K562 (cell line): ENCODE measurements around the gene TRIP6. TPM values are rescaled to one million over a fixed set of nuclear protein-coding genes. Genes with fewer than 3 reads are reported as not detected.
A peak's percentile ranks its signal among the peaks of the same experiment; 100 is the strongest.

Source experiments
- CBFB ChIP-seq: sonication (generic); formaldehyde crosslinking; IDR thresholded peaks from 2 replicates; pipeline ENCODE4 v1.4.0; 2020; ENCODE audit warnings: mild to moderate bottlenecking, missing genetic modification reagents
- CBX8 ChIP-seq: fragments of 200-600 bp; sonication (generic); IDR thresholded peaks from 2 replicates; pipeline ENCODE4 v1.6.1; 2012; ENCODE audit warnings: borderline replicate concordance, mixed run types, low read depth, mild to moderate bottlenecking, moderate library complexity, mixed read lengths, low read length, control low read depth, inconsistent platforms; ENCODE audit not compliant: poor library complexity, severe bottlenecking; ENCODE audit errors: extremely low read depth
- CREBBP ChIP-seq: IDR thresholded peaks from one replicate; pipeline ENCODE4 v1.6.1; 2012; ENCODE audit warnings: low read depth, mild to moderate bottlenecking, control low read depth, inconsistent platforms, low read length
- DPF2 ChIP-seq: fragments of 450-650 bp; IDR thresholded peaks from 2 replicates; pipeline ENCODE4 v1.6.1; 2016
- FIP1L1 ChIP-seq: fragments of 200-400 bp; formaldehyde crosslinking; IDR thresholded peaks from 2 replicates; pipeline ENCODE4 v1.6.1; 2018; ENCODE audit warnings: mild to moderate bottlenecking, low read depth, low read length; ENCODE audit not compliant: poor library complexity, severe bottlenecking
- FOXA1 ChIP-seq: fragments of 450-650 bp; IDR thresholded peaks from 2 replicates; pipeline ENCODE4 v1.6.1; 2016; ENCODE audit warnings: mild to moderate bottlenecking, borderline replicate concordance
- GABPB2 ChIP-seq: fragments of 250-450 bp; sonication (Bioruptor Pico); conservative IDR thresholded peaks from 2 replicates; pipeline ENCODE4 v1.5.1; 2021; ENCODE audit warnings: mild to moderate bottlenecking
- KAT7 ChIP-seq: sonication (generic); formaldehyde crosslinking; IDR thresholded peaks from 2 replicates; pipeline ENCODE4 v1.8.0; 2022; ENCODE audit warnings: missing genetic modification reagents, mild to moderate bottlenecking, borderline replicate concordance
- KDM1A ChIP-seq, 2 experiments: fragments of 450-650 bp; IDR thresholded peaks; 2 replicates each; pipeline ENCODE4 v1.6.1; 2016; ENCODE audit warnings: mild to moderate bottlenecking in 2 of 2
- MAFF ChIP-seq: IDR thresholded peaks from 2 replicates; pipeline ENCODE4 v1.6.1; 2012; ENCODE audit warnings: low read length, improper control_type of control experiment
- MEF2A ChIP-seq: IDR thresholded peaks from 2 replicates; pipeline ENCODE4 v1.6.1; 2011; ENCODE audit warnings: low read depth, mild to moderate bottlenecking, low read length, moderate library complexity; ENCODE audit not compliant: control insufficient read depth
- NR4A1 ChIP-seq, 2 experiments: fragments of 250-450 bp in 1 of 2; fragments of 450-650 bp in 1 of 2; sonication (Bioruptor Pico) in 1 of 2; IDR thresholded peaks; 2 replicates each; pipeline versions ENCODE4 v1.4.0 to v1.6.1; 2016 to 2020; ENCODE audit warnings: mild to moderate bottlenecking in 2 of 2, missing compliant biosample characterization in 1 of 2, missing genetic modification characterization in 1 of 2, moderate library complexity in 1 of 2
- PCBP2 ChIP-seq: fragments of 200-400 bp; formaldehyde crosslinking; IDR thresholded peaks from 2 replicates; pipeline ENCODE4 v1.6.1; 2018; ENCODE audit warnings: low read length, low read depth, mild to moderate bottlenecking, moderate library complexity; ENCODE audit not compliant: poor library complexity, severe bottlenecking
- PML ChIP-seq: IDR thresholded peaks from 2 replicates; pipeline ENCODE4 v1.6.1; 2012; ENCODE audit warnings: low read length, inconsistent platforms
- POLR3G ChIP-seq: IDR thresholded peaks from 2 replicates; pipeline ENCODE4 v1.6.1; 2011; ENCODE audit not compliant: insufficient read length, insufficient replicate concordance; ENCODE audit errors: extremely low read depth
- RAD21 ChIP-seq, 2 experiments: fragments of 250-450 bp in 1 of 2; fragments of 450-650 bp in 1 of 2; sonication (Bioruptor Pico) in 1 of 2; formaldehyde crosslinking in 1 of 2; IDR thresholded peaks in 1 of 2; conservative IDR thresholded peaks in 1 of 2; 2 replicates each; pipeline versions ENCODE4 v1.4.0 to v1.8.0; 2020 to 2022; ENCODE audit warnings: mild to moderate bottlenecking in 2 of 2, moderate library complexity in 1 of 2
- SETDB1 ChIP-seq: IDR thresholded peaks from one replicate; pipeline ENCODE4 v1.6.1; 2012; ENCODE audit warnings: low read length, control low read depth, inconsistent platforms
- SMARCA4 ChIP-seq: fragments of 450-650 bp; IDR thresholded peaks from 2 replicates; pipeline ENCODE4 v1.6.1; 2016
- TBL1XR1 ChIP-seq, 2 experiments: IDR thresholded peaks; 2 replicates each; pipeline ENCODE4 v1.6.1; 2012; ENCODE audit warnings: improper control_type of control experiment in 2 of 2, low read length in 2 of 2, mild to moderate bottlenecking in 1 of 2
- TSC22D4 ChIP-seq: fragments of 450-650 bp; IDR thresholded peaks from 2 replicates; pipeline ENCODE4 v1.6.1; 2016; ENCODE audit warnings: missing genetic modification characterization, missing biosample characterization, control low read depth
- ZNF12 ChIP-seq: sonication (generic); formaldehyde crosslinking; IDR thresholded peaks from 2 replicates; pipeline ENCODE4 v1.4.0; 2020; ENCODE audit warnings: mild to moderate bottlenecking, missing genetic modification reagents
- ZNF174 ChIP-seq: fragments of 250-450 bp; sonication (Bioruptor Pico); IDR thresholded peaks from 2 replicates; pipeline ENCODE4 v1.4.0; 2020; ENCODE audit warnings: mild to moderate bottlenecking
- ZNF408 ChIP-seq: fragments of 250-450 bp; sonication (Bioruptor Pico); IDR thresholded peaks from 2 replicates; pipeline ENCODE4 v1.4.0; 2020; ENCODE audit warnings: low read depth, mild to moderate bottlenecking, moderate library complexity
- ZNF507 ChIP-seq: conservative IDR thresholded peaks from 2 replicates; pipeline ENCODE4 v1.6.1; 2017; ENCODE audit warnings: missing genetic modification characterization, missing compliant biosample characterization
- ZNF518B ChIP-seq: fragments of 250-450 bp; sonication (Bioruptor Pico); IDR thresholded peaks from 2 replicates; pipeline ENCODE4 v1.5.0; 2021; ENCODE audit warnings: mild to moderate bottlenecking, moderate library complexity
- ZSCAN32 ChIP-seq: fragments of 450-650 bp; formaldehyde crosslinking; IDR thresholded peaks from 2 replicates; pipeline ENCODE4 v1.4.0; 2020; ENCODE audit warnings: mild to moderate bottlenecking, moderate library complexity
- polyA plus RNA-seq, 8 experiments: library from polyadenylated mRNA; depleted of rRNA in 4 of 8; stranded (reverse) in 5 of 8; unstranded in 3 of 8; fragments of >200 nt; fragmentation: Nextera tagmentation in 2 of 8; fragmentation: Illumina TruSeq in 1 of 8; extraction: Ambion mirVana in 2 of 8; extraction: Trizol in 1 of 8; gene quantifications; 2 replicates each; pipeline versions ENCODE4 v1.2.1 to v1.2.3, GENCODE V29; 2011 to 2014; ENCODE audit warnings: inconsistent platforms in 1 of 8, missing spikeins in 1 of 8
- total RNA-seq, 7 experiments: library from RNA; depleted of rRNA in 6 of 7; stranded (reverse); fragments of >200 nt in 6 of 7; fragmentation: Illumina TruSeq in 2 of 7; extraction: Trizol in 2 of 7; gene quantifications; 2 replicates each; pipeline versions ENCODE4 v1.2.1 to v1.2.3, GENCODE V29; 2011 to 2021; ENCODE audit warnings: low replicate concordance in 1 of 7

TRIP6 gene
- total and polyA plus RNA-seq, 9 of the 15 experiments (the other 6 are each of a cell fraction or from before 2014, with no cell fraction given), result 5.9 to 141 (median 54.0) TPM

DNA sequence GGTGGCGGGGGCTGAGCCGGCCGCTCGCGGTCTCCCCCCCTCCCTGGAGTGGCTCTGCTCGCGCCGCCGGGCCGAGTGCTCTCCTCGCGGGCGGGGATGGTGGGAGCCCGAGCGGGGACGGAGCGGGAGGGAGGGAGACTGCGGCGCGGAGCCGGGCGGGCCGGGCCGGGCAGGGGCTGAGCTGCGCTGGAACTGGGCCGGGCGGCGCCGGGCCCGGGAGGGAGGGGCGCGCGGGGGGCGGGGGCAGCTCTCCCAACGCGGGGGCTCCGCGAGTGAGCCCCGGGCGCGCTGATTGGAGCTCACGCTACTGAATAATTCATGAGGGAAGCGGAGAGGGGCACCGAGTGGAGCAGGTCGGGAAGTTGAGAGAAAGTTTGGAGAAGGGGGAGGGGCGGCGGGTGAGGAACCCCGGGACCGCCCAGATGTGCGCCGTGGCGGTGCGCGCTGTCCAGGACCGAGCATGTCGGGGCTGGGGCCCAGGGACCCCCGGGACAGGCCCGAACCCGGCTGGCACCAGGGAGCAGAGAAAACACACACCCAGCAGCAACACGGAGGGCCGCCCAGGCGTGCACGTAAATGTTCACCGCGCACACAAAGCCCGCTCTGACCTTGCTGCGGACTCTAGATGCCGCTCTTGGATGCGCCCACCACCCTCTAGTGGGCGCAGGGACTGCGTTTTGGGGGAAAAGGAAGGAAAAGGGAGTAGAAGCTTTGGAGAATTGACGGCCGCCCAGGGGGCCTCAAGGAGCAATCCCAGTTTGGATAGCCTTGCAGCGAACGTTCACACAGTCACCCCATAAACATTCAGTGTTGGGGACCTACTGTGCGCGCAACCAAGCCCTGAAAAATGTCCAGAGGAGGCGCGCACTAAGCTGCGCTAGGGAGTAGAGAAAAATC, 39.6 kb upstream of the TRIP6 start, which contains the start of gene EPHB4 (continued):
- TF ChIP-seq MEF2A (no peak), MAFF (no peak), CBX8 (no peak), FIP1L1 (peak; percentile 28), GABPB2 (CRISPR knock-in tag) (no peak), PCBP2 (no peak), ZNF174 (CRISPR knock-in tag) (no peak), CREBBP (no peak), PML (peak; percentile 58; the same call in 1 of the 2 replicates), ZNF408 (CRISPR knock-in tag) (no peak), DPF2 (peak; percentile 56), ZNF12 (peak; percentile 61; the same call in 1 of the 2 replicates), NR4A1 (CRISPR knock-in tag; IDR thresholded peaks at IDR 0.05) (no peak), NR4A1 (tag; IDR thresholded peaks at IDR 0.05) (0 out of 2 replicates have a peak, but pooled peaks have one; percentile 24), FOXA1 (no peak), ZNF518B (CRISPR knock-in tag) (no peak), CBFB (no peak), TSC22D4 (tag) (no peak), KDM1A (IDR thresholded peaks at IDR 0.05) (no peak), ZNF507 (tag) (no peak), POLR3G (no peak), ZSCAN32 (CRISPR knock-in tag) (0 out of 2 replicates have a peak, but pooled peaks have one; percentile 22), RAD21 (CRISPR knock-in tag; conservative IDR thresholded peaks at IDR 0.05 in 1 of 2, IDR thresholded peaks at IDR 0.05 in 1 of 2) (peak; percentile 31 to 63; a peak in 2 of 4 replicates), KAT7 (CRISPR knock-in tag) (peak; percentile 96), TBL1XR1 (IDR thresholded peaks at IDR 0.05; ENCODE audit: low read length in 2 of 2) (peak in 1 of 2 experiments; percentile 40; a peak in 1 of 4 replicates), SETDB1 (no peak), SMARCA4 (peak; percentile 74)
